ENCODE data around the gene TNS2. TPM values are rescaled to one million over a fixed set of nuclear protein-coding genes. Genes with fewer than 3 reads are reported as not detected.

TNS2 gene
- total RNA-seq, 1 donor from 2014 or later = 91.7 TPM

DNA sequence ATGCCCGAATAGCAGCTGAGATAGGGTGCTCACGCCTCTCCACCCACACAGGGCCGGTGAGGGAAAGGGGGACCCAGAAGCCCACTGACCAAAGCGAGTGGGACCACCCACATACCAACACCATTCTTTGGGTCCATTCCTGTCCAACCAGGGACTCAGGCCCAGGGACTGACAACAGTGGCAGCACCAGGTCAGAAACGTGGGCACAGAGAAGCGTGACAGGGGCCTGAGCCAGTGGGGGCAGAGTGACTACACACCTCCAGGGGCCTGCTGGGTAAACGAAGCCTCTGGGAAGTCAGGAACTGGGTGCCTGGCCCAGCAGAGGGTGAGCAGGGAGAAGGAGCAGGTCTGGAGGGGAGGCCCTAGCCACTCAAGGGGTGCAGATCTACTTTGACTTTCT is 15.6 kb downstream of the TNS2 start:
- H3K27ac Mint-ChIP-seq = no peak overlapping the region
- H3K4me3 Mint-ChIP-seq = no peak overlapping the region
- H3K36me3 Mint-ChIP-seq = peaks cover 11% of the 10 kb centered on the region
- peaks cover 43% of the 10 kb centered on the region for H3K4me1 Mint-ChIP-seq
- TF ChIP-seq, protein P1, sequence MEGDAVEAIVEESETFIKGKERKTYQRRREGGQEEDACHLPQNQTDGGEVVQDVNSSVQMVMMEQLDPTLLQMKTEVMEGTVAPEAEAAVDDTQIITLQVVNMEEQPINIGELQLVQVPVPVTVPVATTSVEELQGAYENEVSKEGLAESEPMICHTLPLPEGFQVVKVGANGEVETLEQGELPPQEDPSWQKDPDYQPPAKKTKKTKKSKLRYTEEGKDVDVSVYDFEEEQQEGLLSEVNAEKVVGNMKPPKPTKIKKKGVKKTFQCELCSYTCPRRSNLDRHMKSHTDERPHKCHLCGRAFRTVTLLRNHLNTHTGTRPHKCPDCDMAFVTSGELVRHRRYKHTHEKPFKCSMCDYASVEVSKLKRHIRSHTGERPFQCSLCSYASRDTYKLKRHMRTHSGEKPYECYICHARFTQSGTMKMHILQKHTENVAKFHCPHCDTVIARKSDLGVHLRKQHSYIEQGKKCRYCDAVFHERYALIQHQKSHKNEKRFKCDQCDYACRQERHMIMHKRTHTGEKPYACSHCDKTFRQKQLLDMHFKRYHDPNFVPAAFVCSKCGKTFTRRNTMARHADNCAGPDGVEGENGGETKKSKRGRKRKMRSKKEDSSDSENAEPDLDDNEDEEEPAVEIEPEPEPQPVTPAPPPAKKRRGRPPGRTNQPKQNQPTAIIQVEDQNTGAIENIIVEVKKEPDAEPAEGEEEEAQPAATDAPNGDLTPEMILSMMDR (IDR thresholded peaks at IDR 0.05; ENCODE audit: unreplicated experiment) = no peak
- H3K9me3 Mint-ChIP-seq = no peaks in the 10 kb centered on the region
- DNase-seq (ENCODE audit: low spot score in 2 of 2, unreplicated experiment in 2 of 2) = no peak
- no peaks in the 10 kb centered on the region for H3K27me3 Mint-ChIP-seq (ENCODE audit: low read depth)

DNA sequence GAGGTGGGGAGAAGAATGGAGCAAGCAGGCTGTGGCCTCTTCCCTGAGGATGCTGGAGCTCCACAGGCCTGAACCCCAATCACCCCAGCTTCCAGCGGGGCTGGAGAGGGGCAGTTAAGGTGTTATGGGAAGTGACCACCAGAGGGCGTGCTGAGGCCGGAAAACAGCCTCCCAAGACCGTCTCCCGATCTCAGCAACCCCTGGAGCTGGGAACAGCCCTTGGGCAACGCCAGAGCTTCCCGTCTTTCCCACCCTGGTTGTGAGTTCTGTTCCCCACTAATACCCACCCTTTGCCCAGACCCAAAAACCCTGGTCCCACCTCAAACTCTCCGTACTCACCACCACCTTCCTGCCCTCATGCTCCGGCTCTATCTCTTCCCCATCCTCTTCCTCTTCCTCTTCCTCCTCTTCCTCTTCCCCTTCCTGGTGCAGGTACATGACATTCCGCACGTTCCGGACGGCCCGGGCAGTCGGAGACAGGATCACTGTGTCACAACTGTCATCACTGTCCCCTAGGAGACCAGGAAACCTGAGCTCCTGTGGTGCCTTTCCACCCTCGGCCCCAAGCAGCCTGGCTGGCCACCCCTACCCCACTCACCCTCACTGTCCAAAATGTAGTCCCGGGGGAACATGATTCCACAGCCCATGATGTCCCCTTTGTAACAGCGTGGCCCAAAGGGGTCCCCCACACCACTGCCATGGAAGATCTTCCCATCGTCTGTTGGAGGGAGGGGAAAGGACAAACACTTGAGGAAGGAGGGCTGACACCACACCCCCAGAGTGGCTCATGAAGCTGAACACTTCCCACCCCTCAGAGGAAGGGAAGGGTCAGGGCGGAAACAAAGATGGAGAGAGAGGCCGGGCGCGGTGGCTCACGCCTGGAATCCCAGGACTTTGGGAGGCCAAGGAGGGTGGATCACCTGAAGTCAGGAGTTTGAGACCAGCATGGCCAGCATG is 16.4 kb downstream of the TNS2 start:
- TF ChIP-seq, protein P1 (IDR thresholded peaks at IDR 0.05; ENCODE audit: unreplicated experiment) = peak; percentile 97
- Mint-ChIP-seq H3K27me3 (ENCODE audit: low read depth) (no peaks in the 10 kb centered on the region), H3K9me3 (no peaks in the 10 kb centered on the region), H3K4me3 (no peak overlapping the region), H3K36me3 (peaks cover 11% of the 10 kb centered on the region), H3K4me1 (peaks cover 51% of the 10 kb centered on the region), H3K27ac (peak overlapping the region; percentile 88)
- DNase-seq (ENCODE audit: low spot score in 2 of 2, unreplicated experiment in 2 of 2) = peak; percentile 71 to 84

DNA sequence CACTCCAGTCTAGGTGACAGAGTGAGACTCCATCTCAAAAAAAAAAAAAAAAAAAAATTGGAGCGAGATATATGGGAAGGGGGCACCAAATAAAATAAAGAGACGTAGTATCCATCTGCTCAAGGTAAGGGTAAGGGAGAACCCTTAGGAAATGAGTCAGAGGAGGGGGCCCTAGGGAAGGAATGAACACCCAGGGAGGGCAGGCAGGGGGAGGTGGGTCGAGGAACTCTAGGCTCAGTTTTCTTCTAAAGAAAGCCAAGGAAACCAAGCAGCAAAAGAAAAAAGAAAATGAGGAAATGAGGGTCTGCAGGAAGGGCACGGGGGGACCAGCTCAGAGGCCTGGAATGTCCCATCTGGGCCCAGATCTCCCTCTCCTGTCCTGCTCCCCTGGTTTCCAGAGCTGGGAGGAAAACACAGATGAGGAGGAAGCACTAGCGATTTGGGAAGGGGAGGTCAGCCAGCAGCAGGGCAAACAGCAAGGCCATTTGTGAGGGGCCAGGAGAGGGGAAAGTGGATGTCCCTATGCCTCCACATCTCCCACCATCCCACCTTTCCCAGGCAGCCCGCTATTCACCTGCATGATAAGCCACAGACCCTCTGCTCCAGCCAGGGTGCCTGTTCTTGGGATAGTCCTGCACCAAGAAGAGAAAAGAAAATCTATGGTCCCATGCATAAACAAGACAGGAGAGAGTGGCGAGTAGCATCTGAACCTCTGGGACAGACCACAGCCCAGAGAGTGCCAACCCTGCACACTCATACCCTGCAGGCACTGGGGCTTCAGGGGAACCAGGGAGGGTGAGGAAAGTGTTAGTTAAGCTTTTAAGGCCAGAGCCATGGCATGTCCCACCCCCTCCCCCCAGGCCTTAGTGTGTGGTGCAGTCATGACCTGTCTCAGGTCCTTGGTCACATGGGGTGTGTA is 17.5 kb downstream of the TNS2 start:
- H3K4me3 Mint-ChIP-seq = no peak overlapping the region
- peaks cover 11% of the 10 kb centered on the region for H3K36me3 Mint-ChIP-seq
- H3K27me3 Mint-ChIP-seq (ENCODE audit: low read depth) = no peaks in the 10 kb centered on the region
- TF ChIP-seq, protein P1 (IDR thresholded peaks at IDR 0.05; ENCODE audit: unreplicated experiment) = no peak
- no peaks in the 10 kb centered on the region for H3K9me3 Mint-ChIP-seq
- H3K27ac Mint-ChIP-seq = peak overlapping the region; percentile 56
- no peak for DNase-seq (ENCODE audit: low spot score in 2 of 2, unreplicated experiment in 2 of 2)
- H3K4me1 Mint-ChIP-seq = peaks cover 57% of the 10 kb centered on the region

DNA sequence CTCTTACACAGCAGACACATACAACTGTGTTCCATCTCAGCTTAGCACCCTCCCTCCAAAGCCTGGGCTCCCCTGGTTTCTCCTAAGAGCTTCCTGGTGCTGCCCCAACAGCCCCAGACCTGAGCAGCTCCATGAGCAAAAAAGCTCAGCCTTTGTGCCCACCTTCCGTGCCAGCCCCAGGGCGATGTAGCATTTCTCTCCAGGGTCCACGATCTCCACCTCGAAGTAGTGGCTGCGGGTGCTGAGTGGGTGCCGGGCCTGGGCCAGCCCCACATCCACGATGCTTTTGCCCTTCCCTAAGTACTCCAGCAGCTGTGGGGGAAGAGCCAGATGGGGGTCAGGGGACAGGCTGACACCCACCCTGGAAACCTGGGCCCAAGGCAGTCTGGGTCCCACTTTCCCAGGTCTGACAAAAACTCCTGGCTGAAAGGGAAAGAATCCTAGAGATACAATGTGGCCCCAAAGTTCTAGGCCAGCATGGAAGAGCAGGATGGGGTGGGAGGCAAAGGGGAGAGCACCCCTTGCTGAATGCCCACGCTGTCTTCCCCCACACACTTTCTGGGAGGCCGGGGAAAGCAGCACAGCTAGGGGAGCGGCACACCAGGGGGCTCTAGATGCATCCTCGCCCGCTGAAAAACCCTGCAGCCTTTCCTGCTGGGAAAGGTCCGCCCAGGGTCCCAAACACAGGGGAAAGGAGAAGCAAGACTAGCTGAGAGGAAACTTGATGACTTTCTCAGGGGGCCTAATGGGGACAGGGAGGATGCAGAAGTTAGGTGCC is 18.3 kb downstream of the TNS2 start:
- H3K27ac Mint-ChIP-seq = peak overlapping the region; percentile 93
- H3K4me1 Mint-ChIP-seq = peaks cover 63% of the 10 kb centered on the region
- no peak overlapping the region for H3K4me3 Mint-ChIP-seq
- H3K9me3 Mint-ChIP-seq = no peaks in the 10 kb centered on the region
- no peak for DNase-seq (ENCODE audit: low spot score in 2 of 2, unreplicated experiment in 2 of 2)
- no peaks in the 10 kb centered on the region for H3K27me3 Mint-ChIP-seq (ENCODE audit: low read depth)
- TF ChIP-seq, protein P1 (IDR thresholded peaks at IDR 0.05; ENCODE audit: unreplicated experiment) = no peak
- peaks cover 11% of the 10 kb centered on the region for H3K36me3 Mint-ChIP-seq

Data from mesothelial cell of epicardium (in vitro differentiated cells).